Mononuclear cell (primary cell): ENCODE results near the gene GATA5. TPM values are rescaled to one million over a fixed set of nuclear protein-coding genes. Genes with fewer than 3 reads are reported as not detected.

Experiments used
- H3K27me3 ChIP-seq: 2 replicates; pipeline ENCODE4 v1.6.0; 2011; ENCODE audit warnings: low read length, control low read depth; ENCODE audit not compliant: insufficient read depth
- H3K4me1 ChIP-seq: 2 replicates; pipeline ENCODE4 v1.5.1; 2011; ENCODE audit warnings: mild to moderate bottlenecking, low read length, control low read depth; ENCODE audit not compliant: insufficient read depth
- H3K4me3 ChIP-seq: 2 replicates; pipeline ENCODE4 v1.5.1; 2011; ENCODE audit warnings: mild to moderate bottlenecking, low read length, moderate library complexity
- H3K9me3 ChIP-seq: 2 replicates; pipeline ENCODE4 v1.5.1; 2011; ENCODE audit warnings: low read depth, mild to moderate bottlenecking, control low read depth, low read length
- total RNA-seq: library from RNA; depleted of rRNA; stranded (reverse); fragments of >200 nt; gene quantifications from one replicate; pipeline ENCODE4 v1.2.3, GENCODE V29; 2012

Gene GATA5, protein sequence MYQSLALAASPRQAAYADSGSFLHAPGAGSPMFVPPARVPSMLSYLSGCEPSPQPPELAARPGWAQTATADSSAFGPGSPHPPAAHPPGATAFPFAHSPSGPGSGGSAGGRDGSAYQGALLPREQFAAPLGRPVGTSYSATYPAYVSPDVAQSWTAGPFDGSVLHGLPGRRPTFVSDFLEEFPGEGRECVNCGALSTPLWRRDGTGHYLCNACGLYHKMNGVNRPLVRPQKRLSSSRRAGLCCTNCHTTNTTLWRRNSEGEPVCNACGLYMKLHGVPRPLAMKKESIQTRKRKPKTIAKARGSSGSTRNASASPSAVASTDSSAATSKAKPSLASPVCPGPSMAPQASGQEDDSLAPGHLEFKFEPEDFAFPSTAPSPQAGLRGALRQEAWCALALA
- not detected for total RNA-seq

DNA sequence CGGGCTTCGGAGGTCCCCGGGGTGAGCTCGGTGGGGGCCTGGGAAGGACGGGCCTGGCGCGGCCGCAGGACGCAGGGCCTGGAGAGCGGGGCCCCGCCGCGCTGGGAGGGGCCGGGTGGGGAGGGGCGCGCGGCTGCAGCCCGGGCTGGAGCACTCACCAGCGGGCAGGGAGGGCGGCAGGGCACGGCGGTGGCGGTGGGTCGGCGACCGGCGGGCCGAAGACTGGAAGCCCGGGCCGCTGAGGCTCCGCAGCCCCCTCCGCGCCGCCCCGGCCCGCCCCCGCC is at the start of gene GATA5:
Gene GATA5 (minus strand): TSS at position 224 of the 284 bp plus-strand sequence. CDS start 474 bp downstream, outside the sequence.
- Histone ChIP-seq H3K27me3 (peaks cover 45% of the 10 kb centered on the region), H3K9me3 (no peaks in the 10 kb centered on the region), H3K4me3 (no peak within 1 kb of the TSS), H3K4me1 (peaks cover 5% of the 10 kb centered on the region)

DNA sequence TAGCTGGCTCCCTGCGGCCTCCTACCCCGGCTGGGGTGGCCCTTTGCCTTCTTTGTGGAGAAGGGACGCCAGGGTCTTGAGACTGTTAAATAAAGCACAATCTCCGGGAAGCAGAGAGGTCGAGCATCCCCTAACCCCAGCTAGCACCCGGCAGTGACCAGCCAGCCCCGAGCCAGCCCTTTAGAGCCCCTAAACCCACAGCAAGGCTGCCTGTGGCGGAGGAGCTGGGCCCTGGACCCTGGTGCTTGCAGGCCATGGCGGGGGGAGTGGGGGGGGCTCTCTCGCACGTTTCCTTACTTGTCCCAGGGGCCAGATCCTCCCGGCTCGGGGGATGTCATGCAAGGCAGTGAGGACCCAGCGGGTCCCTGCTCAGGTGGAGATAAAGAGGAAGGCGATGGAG is 49.2 kb upstream of the GATA5 start:
- Histone ChIP-seq H3K27me3 (no peaks in the 10 kb centered on the region), H3K9me3 (no peaks in the 10 kb centered on the region), H3K4me1 (no peaks in the 10 kb centered on the region), H3K4me3 (no peak overlapping the region)

DNA sequence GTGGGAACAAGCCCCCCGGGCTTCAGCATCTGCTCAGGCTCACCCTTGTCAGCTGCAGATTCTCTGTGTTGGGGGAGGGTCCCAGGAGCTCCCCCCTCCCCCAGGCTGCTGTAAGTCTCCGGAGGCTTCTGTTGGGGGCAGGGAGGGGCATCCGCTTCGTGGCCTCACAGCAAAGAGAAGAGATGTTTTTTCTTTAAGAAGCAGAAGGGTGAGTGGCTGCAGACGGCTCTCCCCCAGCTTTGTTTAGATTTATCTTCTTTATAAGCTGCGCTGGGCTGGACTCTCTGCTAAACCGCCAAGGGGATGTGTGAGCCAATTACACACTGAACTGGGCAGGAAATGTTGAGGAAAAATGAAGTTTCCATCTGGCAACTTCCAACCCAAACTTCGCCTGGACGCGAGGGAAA is 48.7 kb upstream of the GATA5 start:
- no peaks in the 10 kb centered on the region for H3K9me3 ChIP-seq
- no peaks in the 10 kb centered on the region for H3K27me3 ChIP-seq
- H3K4me1 ChIP-seq = no peaks in the 10 kb centered on the region
- no peak overlapping the region for H3K4me3 ChIP-seq

DNA sequence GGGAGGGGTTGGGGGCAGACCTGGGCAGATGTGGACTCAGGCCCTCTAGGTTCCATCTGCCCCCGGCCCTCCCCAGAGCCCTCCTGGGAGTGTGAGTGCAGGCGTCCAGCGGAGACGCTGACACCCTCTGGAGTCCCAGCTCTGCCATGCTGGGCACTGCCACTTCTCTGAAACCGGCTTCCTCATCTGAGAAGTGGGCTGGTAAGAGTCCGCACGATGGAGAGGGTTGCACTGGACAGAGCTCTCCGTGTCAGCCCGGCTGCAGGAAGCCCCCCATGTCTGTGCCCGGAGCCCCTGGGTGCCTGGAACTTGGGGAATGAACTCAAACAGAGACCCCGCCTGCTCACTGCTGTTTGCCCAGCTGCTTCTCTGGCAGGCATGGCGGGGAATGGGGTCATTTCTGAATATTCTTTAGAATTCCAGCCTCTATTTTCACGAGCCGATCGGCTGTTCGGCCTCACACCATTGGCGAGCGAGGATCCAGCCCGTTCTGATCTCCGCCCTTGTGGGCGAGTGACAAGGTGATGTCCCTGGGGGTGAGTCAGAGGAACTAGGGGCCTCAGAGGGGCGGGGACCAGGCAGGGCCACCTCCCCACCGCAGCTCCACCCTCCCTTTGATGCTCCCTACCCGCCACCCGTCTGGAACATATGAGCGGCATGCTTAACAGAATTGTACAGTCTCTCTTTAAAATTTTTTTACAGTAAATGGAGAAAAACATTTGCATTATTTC is 47.8 kb upstream of the GATA5 start:
- Histone ChIP-seq H3K4me3 (no peak overlapping the region), H3K4me1 (no peaks in the 10 kb centered on the region), H3K9me3 (no peaks in the 10 kb centered on the region), H3K27me3 (no peaks in the 10 kb centered on the region)

DNA sequence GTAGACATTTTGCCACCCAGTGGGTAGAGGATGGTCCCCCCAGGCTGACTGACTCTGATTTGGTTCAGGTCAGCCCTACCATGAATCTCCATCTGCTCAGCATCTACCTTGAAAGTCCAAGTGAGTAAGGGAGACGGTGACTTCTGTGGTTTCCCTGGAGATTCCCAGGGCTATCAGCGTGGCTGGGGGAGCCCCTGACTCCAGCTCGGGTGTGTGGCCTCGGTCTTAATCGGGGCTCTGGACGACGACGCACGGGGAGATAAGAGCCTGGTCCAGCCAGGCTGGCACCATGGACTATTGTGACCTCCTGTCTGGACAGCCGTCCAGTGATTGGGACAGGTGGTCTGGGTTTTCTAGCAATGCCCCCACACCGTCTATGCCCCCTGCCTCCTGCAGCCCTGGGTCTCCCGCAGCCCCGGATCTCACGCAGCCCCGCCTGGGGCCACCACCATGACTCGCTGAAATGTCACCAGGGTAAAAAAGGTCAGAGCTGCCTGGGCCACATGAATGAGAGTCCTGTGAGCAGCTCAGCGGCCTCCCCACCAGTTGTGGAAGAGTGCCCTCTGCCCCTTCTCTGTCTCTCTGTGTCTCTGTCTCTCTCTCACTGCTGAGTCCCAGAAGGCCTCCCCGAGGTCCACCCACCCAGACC is 47.1 kb upstream of the GATA5 start:
- Histone ChIP-seq H3K4me3 (no peak overlapping the region), H3K27me3 (no peaks in the 10 kb centered on the region), H3K4me1 (no peaks in the 10 kb centered on the region), H3K9me3 (no peaks in the 10 kb centered on the region)

DNA sequence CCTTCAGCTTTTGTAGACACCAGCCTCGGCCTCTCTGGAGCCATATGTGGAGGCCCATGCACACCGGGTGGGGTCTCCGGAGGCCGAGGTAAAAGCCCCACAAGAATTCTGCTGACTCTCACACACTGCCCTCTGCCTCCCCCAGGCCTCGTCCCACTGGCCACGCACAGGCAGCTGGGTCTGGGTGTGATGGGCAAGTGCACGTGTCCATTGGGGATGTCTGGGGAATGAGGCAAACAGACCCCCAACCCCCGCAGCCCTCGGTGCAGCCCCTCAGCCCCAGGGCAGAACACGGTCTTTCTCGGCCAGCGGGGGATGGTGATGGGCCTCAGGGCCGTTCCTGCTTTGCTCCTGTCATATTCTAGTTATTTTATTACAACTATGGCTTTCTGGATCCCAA is 44.0 kb upstream of the GATA5 start:
- Histone ChIP-seq H3K4me3 (no peak overlapping the region), H3K4me1 (no peaks in the 10 kb centered on the region), H3K27me3 (no peaks in the 10 kb centered on the region), H3K9me3 (no peaks in the 10 kb centered on the region)

DNA sequence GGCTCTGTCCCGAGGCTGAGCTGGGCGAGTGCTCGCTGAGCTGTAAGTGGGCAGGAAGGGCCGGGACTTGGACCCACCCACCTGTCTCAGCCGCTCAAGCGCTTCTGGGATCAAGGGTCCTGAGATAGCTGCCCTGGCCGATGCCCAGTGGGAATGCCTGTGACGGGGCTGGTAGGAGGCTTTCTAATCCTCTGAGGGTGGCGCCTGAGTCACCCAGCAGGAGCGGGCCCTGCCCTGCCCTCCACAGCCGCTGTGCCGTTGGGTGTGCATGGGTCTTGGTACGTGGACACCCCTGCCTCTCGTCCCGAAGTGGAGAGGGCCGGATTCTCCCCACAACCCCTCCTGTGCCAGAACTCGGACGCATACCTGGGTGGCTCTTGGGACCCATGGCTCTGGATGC is 43.1 kb upstream of the GATA5 start:
- Histone ChIP-seq H3K4me3 (no peak overlapping the region), H3K4me1 (no peaks in the 10 kb centered on the region), H3K27me3 (no peaks in the 10 kb centered on the region), H3K9me3 (no peaks in the 10 kb centered on the region)

DNA sequence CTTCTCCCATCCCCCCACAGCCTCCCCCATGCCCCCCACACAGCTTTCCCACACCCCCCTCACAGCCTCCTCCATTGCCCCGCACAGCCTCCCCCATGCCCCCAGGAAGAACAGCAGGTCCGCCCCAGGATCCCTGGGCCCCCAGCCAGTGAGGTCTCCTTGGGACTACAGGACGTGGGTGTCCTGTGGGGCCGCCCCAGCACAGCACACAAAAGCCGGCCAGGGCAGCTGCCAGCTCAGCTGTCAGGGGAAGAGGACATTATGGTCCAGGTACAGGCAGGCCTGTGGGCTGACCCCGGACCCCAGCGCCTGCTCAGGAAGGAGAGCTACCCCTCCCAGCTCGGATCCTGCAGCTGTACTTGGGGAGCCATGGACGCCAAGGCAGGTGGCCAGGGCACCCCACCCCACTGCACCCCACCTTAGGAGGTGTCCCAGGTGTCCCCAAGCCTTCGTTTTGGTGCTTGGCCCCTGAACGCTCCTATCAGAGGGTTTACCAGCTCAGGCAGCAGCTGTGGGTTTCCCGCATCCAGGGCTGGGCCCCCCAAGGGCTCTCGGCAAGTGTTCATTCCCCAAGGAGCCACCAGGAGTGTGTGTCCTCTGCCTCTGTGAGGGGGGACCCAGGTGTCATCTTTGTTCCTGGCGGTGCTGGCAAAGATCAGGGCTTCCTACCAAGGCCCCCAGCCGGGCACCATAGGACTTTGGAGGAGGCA is 42.3 kb upstream of the GATA5 start:
- Histone ChIP-seq H3K4me3 (no peak overlapping the region), H3K9me3 (no peaks in the 10 kb centered on the region), H3K27me3 (no peaks in the 10 kb centered on the region)

DNA sequence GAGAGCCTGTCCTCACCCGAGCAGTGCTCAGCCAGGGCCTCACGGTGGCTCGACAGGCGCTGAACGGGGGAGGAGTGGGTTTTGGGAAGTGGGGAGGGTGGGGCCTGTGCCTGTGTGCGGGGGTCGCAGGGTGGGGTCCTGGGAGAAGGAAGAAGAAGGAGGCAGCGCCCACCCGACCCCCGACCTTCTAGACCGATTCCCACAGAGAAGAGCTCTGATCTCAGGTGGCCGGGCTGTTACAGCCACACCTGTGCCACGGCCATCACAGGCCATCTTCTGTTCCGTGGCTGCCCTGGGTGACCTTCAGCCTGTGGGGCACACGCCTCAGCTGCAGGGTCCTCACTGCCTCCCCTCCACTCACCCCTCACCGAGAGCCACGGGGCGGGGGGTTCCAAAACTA is 41.4 kb upstream of the GATA5 start:
- Histone ChIP-seq H3K9me3 (no peaks in the 10 kb centered on the region), H3K4me1 (peaks cover 8% of the 10 kb centered on the region), H3K4me3 (no peak overlapping the region), H3K27me3 (no peaks in the 10 kb centered on the region)

More for the DNA sequence above, 42.3 kb upstream of the GATA5 start:
- peaks cover 4% of the 10 kb centered on the region for H3K4me1 ChIP-seq

DNA sequence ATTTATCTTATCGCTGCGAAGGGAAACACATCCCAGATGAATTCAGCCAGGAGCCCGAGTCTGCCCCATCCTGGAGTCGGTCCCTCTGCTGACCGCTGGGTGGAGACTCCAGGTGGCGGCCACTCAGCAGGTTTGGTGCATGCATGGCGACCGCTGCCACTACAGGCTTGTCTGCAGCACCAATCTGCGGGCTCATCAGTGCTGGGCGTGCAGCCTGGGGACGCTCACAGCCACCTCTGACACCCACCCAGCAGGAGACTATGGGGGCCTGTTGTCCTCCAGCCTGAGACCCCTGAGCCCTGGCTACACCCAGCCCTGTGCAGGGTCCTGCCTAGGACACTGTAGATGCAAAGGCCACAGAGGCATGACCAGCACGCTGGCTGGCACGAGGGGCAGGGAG is 40.5 kb upstream of the GATA5 start:
- H3K4me1 ChIP-seq = peaks cover 8% of the 10 kb centered on the region
- no peaks in the 10 kb centered on the region for H3K27me3 ChIP-seq

DNA sequence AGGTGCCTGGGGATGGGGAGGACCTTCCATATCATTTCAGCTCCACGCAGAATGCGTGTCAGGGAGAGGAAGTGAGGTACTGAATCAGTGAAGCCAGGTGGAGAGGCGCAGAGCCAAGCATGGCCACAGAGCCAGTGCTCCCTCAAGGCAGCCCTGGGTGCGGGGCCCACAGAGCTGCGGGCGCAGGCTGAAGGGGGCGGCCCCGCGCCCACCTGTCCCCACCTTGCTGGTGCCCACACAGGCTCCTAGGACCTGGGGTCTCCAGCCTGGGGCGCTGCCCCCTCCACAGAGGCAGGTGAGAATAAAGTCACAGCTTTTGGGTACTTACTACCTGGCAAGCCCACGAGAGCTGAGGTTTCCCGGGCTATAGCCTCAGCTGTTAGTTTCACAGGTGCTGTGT is 40.0 kb upstream of the GATA5 start:
- Histone ChIP-seq H3K9me3 (no peaks in the 10 kb centered on the region), H3K27me3 (no peaks in the 10 kb centered on the region)

More for the DNA sequence above, 40.5 kb upstream of the GATA5 start:
- Histone ChIP-seq H3K4me3 (no peak overlapping the region), H3K9me3 (no peaks in the 10 kb centered on the region)

DNA sequence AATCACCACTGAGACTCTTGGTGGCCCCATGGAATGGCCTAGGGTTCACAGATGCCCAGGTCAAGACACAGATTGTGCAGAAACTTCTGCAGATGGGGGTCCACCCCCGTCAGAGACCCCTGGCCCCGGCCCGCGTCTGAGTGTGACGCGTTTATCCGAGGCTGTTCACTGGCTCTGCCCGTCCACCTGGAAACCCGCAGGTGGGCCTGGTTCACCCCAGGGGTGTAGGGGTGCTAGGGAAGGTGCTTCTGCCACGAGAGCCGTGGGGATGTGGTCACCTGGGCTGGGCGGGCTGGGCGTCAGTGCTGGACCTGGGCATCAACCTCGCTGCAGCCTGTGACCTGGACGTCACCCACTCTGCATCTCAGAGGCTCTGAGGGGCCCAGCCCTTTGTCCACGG is 39.5 kb upstream of the GATA5 start:
- no peaks in the 10 kb centered on the region for H3K27me3 ChIP-seq
- no peak overlapping the region for H3K4me3 ChIP-seq
- peaks cover 8% of the 10 kb centered on the region for H3K4me1 ChIP-seq
- H3K9me3 ChIP-seq = no peaks in the 10 kb centered on the region

More for the DNA sequence above, 40.0 kb upstream of the GATA5 start:
- Histone ChIP-seq H3K4me1 (peaks cover 8% of the 10 kb centered on the region), H3K4me3 (no peak overlapping the region)

DNA sequence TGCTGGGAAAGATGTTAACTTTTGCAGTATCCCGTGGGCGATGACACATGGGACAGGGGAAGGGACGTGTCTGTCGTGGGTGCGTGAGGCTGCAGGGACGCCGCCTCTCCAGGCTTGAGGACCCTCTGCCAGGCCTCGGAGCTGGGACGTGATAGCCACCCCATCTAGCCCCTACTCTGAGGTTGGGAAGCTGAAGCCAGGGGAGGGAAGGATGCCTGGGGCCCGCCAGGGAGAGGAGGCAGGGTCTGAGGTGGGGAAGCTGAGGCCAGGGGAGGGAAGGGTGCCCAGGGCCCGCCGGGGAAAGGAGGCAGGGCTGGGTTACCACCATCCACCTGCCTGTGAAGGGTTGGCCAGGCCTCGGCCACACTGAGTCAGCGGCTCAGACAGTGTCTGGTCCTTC is 38.2 kb upstream of the GATA5 start:
- Histone ChIP-seq H3K4me3 (no peak overlapping the region), H3K4me1 (peaks cover 8% of the 10 kb centered on the region), H3K9me3 (no peaks in the 10 kb centered on the region), H3K27me3 (no peaks in the 10 kb centered on the region)

DNA sequence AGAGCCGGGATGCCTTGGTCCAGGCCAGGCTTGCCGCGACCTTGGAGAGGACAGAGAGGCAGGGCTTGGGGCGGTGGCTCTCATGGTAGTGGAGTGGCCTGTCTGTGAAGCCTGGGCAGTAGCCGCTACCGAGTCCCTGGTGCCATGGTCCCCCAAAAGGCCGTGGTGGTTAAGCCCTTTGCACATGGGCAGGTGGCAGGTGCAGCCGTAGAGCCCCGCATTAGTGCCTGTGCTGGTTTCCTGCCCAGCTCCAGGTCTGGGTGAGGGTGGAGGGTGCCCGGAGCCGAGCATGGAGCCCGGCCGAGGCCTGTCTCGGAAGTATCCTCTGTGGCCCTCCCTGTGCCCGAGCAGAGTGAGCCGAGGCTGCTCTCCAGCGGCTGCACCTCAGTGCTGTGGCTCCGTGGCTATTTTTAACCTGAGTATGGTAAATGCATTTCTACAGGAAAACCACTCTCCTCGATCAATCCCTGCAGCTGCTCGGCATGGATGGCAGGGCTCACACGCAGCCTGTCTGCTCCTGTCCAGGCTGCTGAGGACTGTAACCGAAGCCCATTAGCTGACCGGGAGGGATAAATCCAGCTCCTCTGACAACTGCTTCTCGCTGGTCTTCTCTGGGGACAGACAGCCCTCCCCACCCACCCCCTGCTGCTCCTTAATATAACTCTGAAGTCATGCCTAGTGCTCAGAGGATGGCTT is 36.3 kb upstream of the GATA5 start:
- Histone ChIP-seq H3K4me3 (no peak overlapping the region), H3K9me3 (no peaks in the 10 kb centered on the region), H3K27me3 (no peaks in the 10 kb centered on the region), H3K4me1 (peaks cover 8% of the 10 kb centered on the region)
